Measurements from ENCODE around the gene SERP2.

The SERP2 gene

DNA sequence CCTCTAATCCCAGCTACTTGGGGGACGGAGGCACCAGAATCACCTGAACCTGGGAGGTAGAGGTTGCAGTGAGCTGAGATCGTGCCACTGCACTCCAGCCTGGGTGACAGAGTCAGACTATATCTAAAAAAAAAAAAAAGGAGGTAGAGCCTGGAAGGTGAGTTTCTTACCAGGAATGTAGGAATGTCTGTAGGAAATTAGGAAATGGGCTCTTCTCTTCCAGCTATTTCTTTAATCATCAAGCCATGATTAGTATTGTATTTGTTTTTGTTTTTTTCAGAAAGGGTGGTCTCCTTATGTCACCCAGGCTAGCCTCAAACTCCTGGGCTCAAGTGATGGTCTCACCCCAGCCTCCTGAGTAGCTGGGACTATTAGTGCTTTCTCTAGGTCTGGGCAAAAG lies 26.3 kb upstream of the SERP2 start:
- TF ChIP-seq, protein P1, sequence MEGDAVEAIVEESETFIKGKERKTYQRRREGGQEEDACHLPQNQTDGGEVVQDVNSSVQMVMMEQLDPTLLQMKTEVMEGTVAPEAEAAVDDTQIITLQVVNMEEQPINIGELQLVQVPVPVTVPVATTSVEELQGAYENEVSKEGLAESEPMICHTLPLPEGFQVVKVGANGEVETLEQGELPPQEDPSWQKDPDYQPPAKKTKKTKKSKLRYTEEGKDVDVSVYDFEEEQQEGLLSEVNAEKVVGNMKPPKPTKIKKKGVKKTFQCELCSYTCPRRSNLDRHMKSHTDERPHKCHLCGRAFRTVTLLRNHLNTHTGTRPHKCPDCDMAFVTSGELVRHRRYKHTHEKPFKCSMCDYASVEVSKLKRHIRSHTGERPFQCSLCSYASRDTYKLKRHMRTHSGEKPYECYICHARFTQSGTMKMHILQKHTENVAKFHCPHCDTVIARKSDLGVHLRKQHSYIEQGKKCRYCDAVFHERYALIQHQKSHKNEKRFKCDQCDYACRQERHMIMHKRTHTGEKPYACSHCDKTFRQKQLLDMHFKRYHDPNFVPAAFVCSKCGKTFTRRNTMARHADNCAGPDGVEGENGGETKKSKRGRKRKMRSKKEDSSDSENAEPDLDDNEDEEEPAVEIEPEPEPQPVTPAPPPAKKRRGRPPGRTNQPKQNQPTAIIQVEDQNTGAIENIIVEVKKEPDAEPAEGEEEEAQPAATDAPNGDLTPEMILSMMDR (IDR thresholded peaks at IDR 0.05; ENCODE audit: control insufficient read depth, extremely low read depth, insufficient read depth): no peak
- DNase-seq (ENCODE audit: low read depth): no peak
- H3K4me3 ChIP-seq (ENCODE audit: low read depth, low read length): no peak overlapping the region

DNA sequence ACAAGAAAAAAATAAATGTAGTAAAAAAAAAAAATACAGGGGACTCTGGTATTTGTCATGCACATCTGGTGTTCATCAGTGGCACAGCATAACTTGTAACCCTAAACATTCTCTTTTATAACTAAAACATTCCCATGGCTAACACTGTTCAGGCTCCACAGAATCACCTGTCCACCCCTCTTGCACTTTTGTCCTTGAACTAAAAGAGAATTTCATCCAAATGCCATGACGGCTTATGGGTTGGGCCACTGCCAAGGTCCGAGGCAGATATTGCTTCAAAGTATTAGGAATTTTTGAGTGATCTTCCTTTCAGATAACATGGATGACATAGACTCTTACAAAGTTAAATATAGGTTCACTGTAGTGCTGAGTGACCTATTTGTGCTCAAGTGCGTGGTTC lies 25.7 kb upstream of the SERP2 start:
- H3K4me3 ChIP-seq (ENCODE audit: low read depth, low read length): no peak overlapping the region
- TF ChIP-seq, protein P1 (IDR thresholded peaks at IDR 0.05; ENCODE audit: control insufficient read depth, extremely low read depth, insufficient read depth): no peak
- DNase-seq (ENCODE audit: low read depth): no peak

DNA sequence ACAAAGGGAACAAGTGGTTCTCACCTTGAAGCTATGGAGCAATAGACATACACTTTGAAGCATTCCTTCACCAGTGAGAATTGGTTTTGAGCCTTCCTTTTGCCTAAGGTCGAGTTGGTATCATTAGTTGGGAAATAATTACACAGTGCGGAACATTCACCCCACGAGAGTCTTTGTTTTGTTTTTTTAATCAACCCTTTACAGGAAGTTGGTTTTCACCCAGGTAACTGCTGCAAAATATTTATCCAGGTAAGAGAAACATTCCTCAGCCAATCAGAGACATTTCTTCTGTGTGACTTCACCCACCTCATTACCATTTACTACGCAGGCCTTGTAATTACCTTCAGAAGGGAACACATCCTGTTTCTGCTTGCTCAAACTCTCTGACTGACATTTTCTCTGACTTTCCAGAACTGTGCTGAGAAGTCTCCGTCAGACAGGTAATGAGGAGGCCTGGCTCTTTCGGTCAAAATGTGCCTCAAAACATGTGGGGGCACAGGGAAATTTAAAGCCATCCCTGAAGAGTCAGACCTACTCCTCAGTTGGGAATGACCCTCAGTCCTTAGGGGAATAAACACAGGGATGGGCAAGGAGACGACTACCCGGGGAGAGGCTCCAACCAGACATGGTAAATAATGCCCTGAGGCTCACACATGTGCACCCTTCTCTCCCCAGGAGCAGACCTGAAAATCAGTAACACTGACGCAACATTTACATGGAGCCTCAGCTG lies 22.7 kb upstream of the SERP2 start:
- DNase-seq (ENCODE audit: low read depth): peak; percentile 76
- no peak overlapping the region for H3K4me3 ChIP-seq (ENCODE audit: low read depth, low read length)
- TF ChIP-seq, protein P1 (IDR thresholded peaks at IDR 0.05; ENCODE audit: control insufficient read depth, extremely low read depth, insufficient read depth): no peak

DNA sequence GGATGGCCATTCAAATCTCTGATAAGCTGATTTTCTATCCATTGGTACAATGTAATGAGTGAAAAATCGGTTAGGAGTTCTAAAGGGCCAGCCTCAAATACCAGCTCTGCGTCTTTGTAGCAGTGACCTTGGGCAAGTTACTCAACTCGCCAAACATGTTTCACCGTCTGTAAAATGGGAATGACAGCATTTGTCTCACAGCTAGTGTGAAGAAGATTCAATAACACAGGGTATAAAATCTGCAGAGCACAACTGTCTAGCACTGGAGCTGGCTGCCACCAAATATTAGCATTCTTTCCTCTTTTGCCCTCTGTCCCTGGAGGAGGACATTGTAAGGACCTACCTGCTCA lies 22.1 kb upstream of the SERP2 start:
- TF ChIP-seq, protein P1 (IDR thresholded peaks at IDR 0.05; ENCODE audit: control insufficient read depth, extremely low read depth, insufficient read depth): no peak
- no peak overlapping the region for H3K4me3 ChIP-seq (ENCODE audit: low read depth, low read length)
- DNase-seq (ENCODE audit: low read depth): peak; percentile 50

DNA sequence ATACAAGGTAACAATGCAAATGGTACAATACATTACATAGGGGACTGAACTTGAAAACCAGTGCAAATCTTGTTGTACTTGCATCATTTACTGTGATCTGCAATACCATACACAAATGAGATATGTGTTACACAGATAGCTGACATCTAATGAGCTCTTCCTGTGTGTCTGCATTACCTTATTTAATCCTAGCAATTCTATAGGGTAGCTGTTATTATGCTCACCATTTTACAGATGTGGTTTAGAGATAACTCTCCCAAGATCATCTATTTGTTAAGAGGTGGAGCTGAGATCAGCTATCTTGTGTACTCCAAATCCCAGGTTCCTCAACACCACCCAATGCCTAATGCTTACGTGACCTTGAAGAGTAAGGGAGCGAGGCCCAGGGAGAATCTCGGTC lies 21.4 kb upstream of the SERP2 start:
- DNase-seq (ENCODE audit: low read depth): no peak
- TF ChIP-seq, protein P1 (IDR thresholded peaks at IDR 0.05; ENCODE audit: control insufficient read depth, extremely low read depth, insufficient read depth): no peak
- no peak overlapping the region for H3K4me3 ChIP-seq (ENCODE audit: low read depth, low read length)

DNA sequence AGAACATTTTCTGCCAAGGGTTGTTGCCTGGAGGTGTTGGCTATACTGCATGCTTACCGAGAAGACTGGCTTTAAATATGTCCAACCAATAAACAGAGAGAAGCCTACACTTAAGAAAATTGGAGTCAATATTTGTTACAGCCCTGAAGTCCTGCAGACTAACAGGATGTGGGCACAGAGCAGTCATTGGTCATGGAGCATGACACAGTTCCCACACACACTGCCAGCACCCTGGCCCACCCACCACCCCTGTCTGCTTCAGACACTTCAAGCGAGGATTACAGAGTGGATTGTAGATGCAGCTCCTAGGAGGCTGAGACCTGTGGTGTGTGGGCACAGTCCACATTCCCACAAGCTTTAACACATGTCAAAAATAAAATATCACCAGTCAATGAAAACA lies 21.0 kb upstream of the SERP2 start:
- DNase-seq (ENCODE audit: low read depth): no peak
- H3K4me3 ChIP-seq (ENCODE audit: low read depth, low read length): no peak overlapping the region
- TF ChIP-seq, protein P1 (IDR thresholded peaks at IDR 0.05; ENCODE audit: control insufficient read depth, extremely low read depth, insufficient read depth): no peak

DNA sequence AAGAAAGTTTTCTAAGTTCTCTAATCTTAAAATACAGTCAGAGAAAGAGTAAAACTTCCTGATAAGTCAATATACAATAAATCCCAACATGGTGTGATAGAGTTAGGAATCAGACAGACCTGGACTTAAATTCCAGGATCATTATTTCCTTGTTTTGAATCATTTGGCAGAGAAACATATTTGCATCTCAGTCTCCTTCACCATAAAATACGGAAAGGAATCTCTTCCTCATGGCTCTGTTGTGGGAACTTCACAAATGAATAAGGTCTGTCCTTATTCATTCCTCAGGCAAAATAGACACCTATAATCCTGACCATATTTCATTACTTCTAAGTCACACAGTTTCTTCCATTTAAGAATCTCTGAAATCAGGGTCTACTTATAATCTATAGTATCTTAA lies 19.3 kb upstream of the SERP2 start:
- DNase-seq (ENCODE audit: low read depth): no peak
- H3K4me3 ChIP-seq (ENCODE audit: low read depth, low read length): no peak overlapping the region
- TF ChIP-seq, protein P1 (IDR thresholded peaks at IDR 0.05; ENCODE audit: control insufficient read depth, extremely low read depth, insufficient read depth): no peak

Data from LNCaP clone FGC (cell line).